H1 (cell line): Measurements from ENCODE around the gene ASAP2. TPM values are rescaled to one million over a fixed set of nuclear protein-coding genes. Genes with fewer than 3 reads are reported as not detected.

ENCODE experiments used
- CTCF ChIA-PET: fragments of 300-600 bp; sonication (Branson Sonifier 250); formaldehyde crosslinking; loops from one replicate; lab custom pipeline; 2021; ENCODE audit not compliant: partially characterized antibody; lab: Charles Lee
- POLR2A ChIA-PET: fragments of 300-600 bp; sonication (Branson Sonifier 250); formaldehyde crosslinking; loops from one replicate; lab custom pipeline; 2021; ENCODE audit warnings: inconsistent platforms; ENCODE audit not compliant: partially characterized antibody; lab: Charles Lee
- DNase-seq, 2 experiments: peaks; one replicate each; pipeline versions ENCODE4 v3.0.0 to v3.0.0-alpha.2; 2010 to 2022; ENCODE audit warnings: low spot score in 2 of 2, low read depth in 1 of 2, mixed read lengths in 1 of 2
- FAIRE-seq: peaks from 2 replicates; lab custom pipeline; 2011; peaks lifted over from hg19 to GRCh38; lab: Jason Lieb, UNC
- H2AFZ ChIP-seq: 2 replicates; pipeline ENCODE4 v1.8.1; 2012; ENCODE audit warnings: low read length, inconsistent platforms
- H2AK5ac ChIP-seq: 2 replicates; pipeline ENCODE4 v1.6.1; 2013; ENCODE audit warnings: low read depth, low read length
- H2BK120ac ChIP-seq: replicated peaks from 2 replicates; pipeline ENCODE3; 2013; ENCODE audit warnings: low read depth, low read length, inconsistent platforms
- H2BK12ac ChIP-seq: 2 replicates; pipeline ENCODE4 v1.6.1; 2013; ENCODE audit warnings: low read depth, low read length
- H2BK15ac ChIP-seq: 2 replicates; pipeline ENCODE4 v1.6.1; 2013; ENCODE audit warnings: low read length
- H2BK20ac ChIP-seq: 2 replicates; pipeline ENCODE4 v1.6.1; 2013; ENCODE audit warnings: low read length
- H2BK5ac ChIP-seq: 2 replicates; pipeline ENCODE4 v1.6.1; 2013; ENCODE audit warnings: low read depth, low read length
- H3K14ac ChIP-seq: 2 replicates; pipeline ENCODE4 v1.6.1; 2013; ENCODE audit warnings: inconsistent platforms; ENCODE audit not compliant: insufficient read length
- H3K18ac ChIP-seq: 2 replicates; pipeline ENCODE4 v1.6.1; 2013; ENCODE audit warnings: low read length; ENCODE audit errors: extremely low read depth
- H3K23ac ChIP-seq: 2 replicates; pipeline ENCODE4 v1.6.1; 2013; ENCODE audit warnings: inconsistent platforms; ENCODE audit not compliant: insufficient read length
- H3K23me2 ChIP-seq: 2 replicates; pipeline ENCODE4 v1.6.1; 2013; ENCODE audit warnings: low read depth, low read length
- H3K27ac ChIP-seq: 2 replicates; pipeline ENCODE4 v1.6.1; 2011; ENCODE audit warnings: low read depth, low read length, inconsistent platforms
- H3K27me3 ChIP-seq, 4 experiments: replicated peaks in 1 of 4; 1 replicate in 1 of 4; 2 replicates in 3 of 4; pipeline versions ENCODE4 v1.6.1 to v1.8.1; 2011 to 2013; ENCODE audit warnings: low read length in 3 of 4, mild to moderate bottlenecking in 3 of 4, inconsistent platforms in 2 of 4, mixed read lengths in 2 of 4, moderate library complexity in 1 of 4; ENCODE audit not compliant: control insufficient read depth in 3 of 4, insufficient read depth in 3 of 4; ENCODE audit errors: extremely low read depth in 1 of 4
- H3K36me3 ChIP-seq, 4 experiments: 2 replicates each; pipeline versions ENCODE4 v1.6.1 to v1.8.1; 2011 to 2013; ENCODE audit warnings: mild to moderate bottlenecking in 4 of 4, low read length in 3 of 4, moderate library complexity in 2 of 4, control low read depth in 1 of 4, inconsistent platforms in 1 of 4; ENCODE audit not compliant: insufficient read depth in 4 of 4, control insufficient read depth in 2 of 4
- H3K4ac ChIP-seq: replicated peaks from 2 replicates; pipeline ENCODE3; 2013; ENCODE audit warnings: low read length, low read depth, mixed read lengths, inconsistent platforms; ENCODE audit not compliant: insufficient read length
- H3K4me1 ChIP-seq, 4 experiments: replicated peaks in 1 of 4; 1 replicate in 1 of 4; 2 replicates in 3 of 4; pipeline versions ENCODE4 v1.6.1 to v1.8.1; 2011 to 2013; ENCODE audit warnings: low read length in 3 of 4, inconsistent platforms in 2 of 4, mixed read lengths in 1 of 4; ENCODE audit not compliant: insufficient read depth in 4 of 4, control insufficient read depth in 3 of 4
- H3K4me2 ChIP-seq, 2 experiments: 2 replicates each; pipeline versions ENCODE4 v1.6.1 to v1.8.1; 2011 to 2013; ENCODE audit warnings: low read depth in 2 of 2, low read length in 2 of 2, control low read depth in 1 of 2, inconsistent platforms in 1 of 2, mild to moderate bottlenecking in 1 of 2; ENCODE audit not compliant: insufficient read depth in 1 of 2
- H3K4me3 ChIP-seq, 4 experiments: fragments of 200-600, 300-600 bp in 1 of 4; sonication (generic), shearing (Covaris generic), sonication (Bioruptor Twin) in 1 of 4; 2 replicates each; pipeline versions ENCODE4 v1.5.1 to v1.8.1; 2011 to 2016; ENCODE audit warnings: low read length in 4 of 4, low read depth in 3 of 4, control low read depth in 2 of 4, inconsistent platforms in 2 of 4, mild to moderate bottlenecking in 2 of 4, mixed read lengths in 1 of 4, moderate library complexity in 1 of 4; ENCODE audit not compliant: insufficient read depth in 2 of 4; ENCODE audit errors: extremely low read depth in 1 of 4
- H3K56ac ChIP-seq: replicated peaks from 2 replicates; pipeline ENCODE3; 2013; ENCODE audit warnings: low read depth, mild to moderate bottlenecking, mixed read lengths, low read length, inconsistent platforms; ENCODE audit not compliant: insufficient read length
- H3K79me1 ChIP-seq: 2 replicates; pipeline ENCODE4 v1.6.1; 2013; ENCODE audit warnings: low read depth, low read length, control low read depth
- H3K79me2 ChIP-seq, 2 experiments: 2 replicates each; pipeline versions ENCODE4 v1.6.1 to v1.8.1; 2012 to 2013; ENCODE audit warnings: low read length in 2 of 2, mild to moderate bottlenecking in 2 of 2, inconsistent platforms in 1 of 2; ENCODE audit not compliant: insufficient read depth in 2 of 2, control insufficient read depth in 1 of 2
- H3K9ac ChIP-seq, 4 experiments: replicated peaks in 1 of 4; 1 replicate in 1 of 4; 2 replicates in 3 of 4; pipeline versions ENCODE4 v1.6.1 to v1.8.1; 2011 to 2013; ENCODE audit warnings: low read depth in 3 of 4, low read length in 3 of 4, control low read depth in 2 of 4, mild to moderate bottlenecking in 2 of 4, moderate library complexity in 2 of 4, inconsistent platforms in 1 of 4; ENCODE audit errors: extremely low read depth in 1 of 4
- H3K9me3 ChIP-seq, 2 experiments: 2 replicates each; pipeline versions ENCODE4 v1.6.1 to v1.8.1; 2012 to 2013; ENCODE audit warnings: mild to moderate bottlenecking in 2 of 2, moderate library complexity in 2 of 2, control low read depth in 1 of 2, inconsistent platforms in 1 of 2, low read depth in 1 of 2, low read length in 1 of 2, mixed read lengths in 1 of 2; ENCODE audit not compliant: insufficient read depth in 2 of 2
- H4K20me1 ChIP-seq, 2 experiments: replicated peaks in 1 of 2; 2 replicates each; pipeline versions ENCODE3 to v1.8.1; 2011 to 2013; ENCODE audit warnings: inconsistent platforms in 2 of 2, low read length in 2 of 2, mild to moderate bottlenecking in 1 of 2; ENCODE audit not compliant: insufficient read depth in 2 of 2, control insufficient read depth in 1 of 2
- H4K5ac ChIP-seq: 2 replicates; pipeline ENCODE4 v1.6.1; 2013; ENCODE audit warnings: low read length, low read depth, mixed read lengths, inconsistent platforms; ENCODE audit not compliant: insufficient read length
- H4K8ac ChIP-seq: 2 replicates; pipeline ENCODE4 v1.8.0; 2013; ENCODE audit warnings: mild to moderate bottlenecking, moderate library complexity, low read length, inconsistent platforms; ENCODE audit not compliant: insufficient read depth; ENCODE audit errors: extremely low read depth
- H4K91ac ChIP-seq: replicated peaks from 2 replicates; pipeline ENCODE3; 2013; ENCODE audit warnings: low read length, mixed read lengths, inconsistent platforms; ENCODE audit not compliant: insufficient read length
- EGR1 ChIP-seq: IDR thresholded peaks from 2 replicates; pipeline ENCODE4 v1.6.1; 2011; ENCODE audit warnings: low read depth, low read length, borderline replicate concordance
- FOSL1 ChIP-seq: IDR thresholded peaks from 2 replicates; pipeline ENCODE4 v1.6.1; 2011; ENCODE audit warnings: mild to moderate bottlenecking, low read depth, low read length, moderate library complexity; ENCODE audit not compliant: insufficient read depth
- NANOG ChIP-seq: IDR thresholded peaks from 2 replicates; pipeline ENCODE4 v1.6.1; 2011; ENCODE audit warnings: low read length, low read depth, mild to moderate bottlenecking, inconsistent platforms; ENCODE audit not compliant: insufficient read depth, poor library complexity, severe bottlenecking
- RNF2 ChIP-seq: fragments of 200-900, 300-1000 bp; sonication (generic); IDR thresholded peaks from 2 replicates; pipeline ENCODE4 v1.7.1; 2016; ENCODE audit warnings: borderline replicate concordance, low read depth, mild to moderate bottlenecking, antibody characterized with exemption, low read length; ENCODE audit not compliant: poor library complexity, severe bottlenecking; ENCODE audit errors: missing control alignments
- RXRA ChIP-seq: IDR thresholded peaks from 2 replicates; pipeline ENCODE4 v1.6.1; 2011; ENCODE audit warnings: low read depth, mild to moderate bottlenecking, low read length, moderate library complexity; ENCODE audit not compliant: insufficient read depth
- SAP30 ChIP-seq: fragments of 300-600 bp; sonication (generic); IDR thresholded peaks from 2 replicates; pipeline ENCODE4 v1.7.1; 2012; ENCODE audit warnings: low read length, moderate library complexity, mild to moderate bottlenecking, inconsistent platforms; ENCODE audit not compliant: insufficient read depth, insufficient replicate concordance
- SIX5 ChIP-seq: IDR thresholded peaks from 2 replicates; pipeline ENCODE4 v1.6.1; 2011; ENCODE audit warnings: mild to moderate bottlenecking, low read depth, low read length
- SP1 ChIP-seq: IDR thresholded peaks from 2 replicates; pipeline ENCODE4 v1.6.1; 2011; ENCODE audit warnings: low read depth, low read length
- SRF ChIP-seq: IDR thresholded peaks from 2 replicates; pipeline ENCODE4 v1.6.1; 2011; ENCODE audit warnings: mild to moderate bottlenecking, low read depth, low read length, moderate library complexity
- TAF7 ChIP-seq: optimal IDR thresholded peaks from 2 replicates; pipeline ENCODE3; 2011; ENCODE audit warnings: low read depth, mild to moderate bottlenecking, inconsistent platforms, low read length, moderate library complexity, borderline replicate concordance
- TEAD4 ChIP-seq: IDR thresholded peaks from 2 replicates; pipeline ENCODE4 v1.6.1; 2012; ENCODE audit warnings: low read depth, low read length, inconsistent platforms, mixed read lengths
- WGBS, 2 experiments: shearing (Covaris generic) in 1 of 2; methylation state at CpG; one replicate each; pipeline versions ENCODE4 v1.1.6 to v1.1.7; 2013 to 2015; ENCODE audit warnings: low lambda C conversion rate in 2 of 2, mixed read lengths in 2 of 2, inconsistent platforms in 1 of 2, low coverage in 1 of 2, missing lambda C conversion rate in 1 of 2; ENCODE audit not compliant: insufficient replicate concordance in 2 of 2, insufficient coverage in 1 of 2, insufficient read length in 1 of 2; ENCODE audit errors: extremely low coverage in 1 of 2, missing lambda C conversion rate in 1 of 2; 5-methylcytosine and 5-hydroxymethylcytosine counted together
- polyA plus RNA-seq, 7 experiments: library from polyadenylated mRNA; depleted of rRNA in 3 of 7; stranded (reverse) in 5 of 7; unstranded in 2 of 7; fragments of >200 nt in 5 of 7; fragments of 200-250 nt in 2 of 7; gene quantifications; 1 replicate in 5 of 7; 2 replicates in 1 of 7; 4 replicates in 1 of 7; pipeline versions ENCODE4 v1.2.1 to v1.2.3, GENCODE V29; 2011 to 2013; ENCODE audit warnings: missing spikeins in 2 of 7, mixed read lengths in 2 of 7
- total RNA-seq: library from RNA; stranded (reverse); fragmentation: NEBNext Ultra II Directional; extraction: Animal tissue kit (Norgen Biotek cat#: 25700); gene quantifications from 2 replicates; pipeline ENCODE4 v1.2.1, GENCODE V29; 2021
- TF ChIP-seq, protein P1 (sequence below): IDR thresholded peaks from 2 replicates; pipeline ENCODE4 v1.6.1; 2011; ENCODE audit warnings: low read depth, mild to moderate bottlenecking, low read length; ENCODE audit not compliant: insufficient read depth
- TF ChIP-seq, protein P2 (sequence below): IDR thresholded peaks from 2 replicates; pipeline ENCODE4 v1.6.1; 2012; ENCODE audit warnings: inconsistent platforms

ASAP2 gene
- total and polyA plus RNA-seq, 2 of the 8 experiments (the other 6 are each of a cell fraction or from before 2014, with no cell fraction given) = 10.2 to 18.7 TPM

GRCh38 chr2:9271691-9272090, 65.1 kb downstream of the ASAP2 start:
- no peak overlapping the region for H2BK12ac ChIP-seq
- no peak overlapping the region for H3K23ac ChIP-seq
- H4K8ac ChIP-seq = no peak overlapping the region
- no peak overlapping the region for H3K27ac ChIP-seq
- no peak overlapping the region for H2BK120ac ChIP-seq
- ChIA-PET POLR2A (no interaction called here), CTCF (interaction anchor here (1.1 to 1.6 kb wide), 3 partner anchors 13 to 128 kb away, joined by 4 read pairs; no protein-coding TSS in a partner anchor)
- H3K4ac ChIP-seq = no peak overlapping the region
- H2BK15ac ChIP-seq = no peak overlapping the region
- no peak overlapping the region for H3K18ac ChIP-seq
- H2BK20ac ChIP-seq = no peak overlapping the region
- no peak overlapping the region for H4K5ac ChIP-seq
- no peak overlapping the region for H3K4me3 ChIP-seq
- H2AK5ac ChIP-seq = no peak overlapping the region
- H3K27me3 ChIP-seq = no peaks in the 10 kb centered on the region
- DNase-seq (no peak), FAIRE-seq (no peak)
- no peak overlapping the region for H3K56ac ChIP-seq
- H3K23me2 ChIP-seq = no peaks in the 10 kb centered on the region
- no peaks in the 10 kb centered on the region for H3K9me3 ChIP-seq
- H3K36me3 ChIP-seq = no peaks in the 10 kb centered on the region
- 97% methylated on average over 5 of the region's 5 CpGs; no CpG with 5 or more reads in 1 of the 2 experiments for WGBS, 2 experiments
- no peak overlapping the region for H2BK5ac ChIP-seq
- no peak overlapping the region for H3K14ac ChIP-seq
- H3K9ac ChIP-seq = no peak overlapping the region
- peaks cover 0 to 15% (median 6%) of the 10 kb centered on the region in 4 experiments; a peak in 4 of 7 replicates for H3K4me1 ChIP-seq
- H4K20me1 ChIP-seq = peaks cover 0 to 3% of the 10 kb centered on the region in 2 experiments
- H2AFZ ChIP-seq = no peak overlapping the region
- no peak overlapping the region for H4K91ac ChIP-seq
- H3K79me2 ChIP-seq = peaks cover 0 to 40% of the 10 kb centered on the region in 2 experiments; a peak in 2 of 4 replicates
- H3K79me1 ChIP-seq = peaks cover 3% of the 10 kb centered on the region; the same call in 1 of the 2 replicates
- no peak overlapping the region for H3K4me2 ChIP-seq
- TF ChIP-seq SIX5 (no peak), RXRA (no peak), FOSL1 (no peak), SRF (no peak), RNF2 (no peak), NANOG (no peak), TAF7 (no peak), SAP30 (no peak), TEAD4 (no peak), EGR1 (no peak), SP1 (no peak)
- TF ChIP-seq, protein P1, sequence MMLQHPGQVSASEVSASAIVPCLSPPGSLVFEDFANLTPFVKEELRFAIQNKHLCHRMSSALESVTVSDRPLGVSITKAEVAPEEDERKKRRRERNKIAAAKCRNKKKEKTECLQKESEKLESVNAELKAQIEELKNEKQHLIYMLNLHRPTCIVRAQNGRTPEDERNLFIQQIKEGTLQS = no peak
- TF ChIP-seq, protein P2, sequence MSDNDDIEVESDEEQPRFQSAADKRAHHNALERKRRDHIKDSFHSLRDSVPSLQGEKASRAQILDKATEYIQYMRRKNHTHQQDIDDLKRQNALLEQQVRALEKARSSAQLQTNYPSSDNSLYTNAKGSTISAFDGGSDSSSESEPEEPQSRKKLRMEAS = no peak
